Subcutaneous adipose tissue (tissue), 4 donors: ENCODE results near the gene PARN. TPM values are rescaled to one million over a fixed set of nuclear protein-coding genes. Genes with fewer than 3 reads are reported as not detected.

ENCODE experiments used
- total RNA-seq, 4 donors: library from RNA; depleted of rRNA; stranded (reverse); fragments of >200 nt; gene quantifications; one replicate each; pipeline ENCODE4 v1.1.0, GENCODE V29; 2016
- TF ChIP-seq, protein P1 (sequence below): fragments of 450-650 bp; IDR thresholded peaks from one replicate; pipeline ENCODE4 v1.5.1; 2016; ENCODE audit warnings: low read depth, mild to moderate bottlenecking, control low read depth, antibody characterized with exemption, moderate library complexity

Gene PARN
- total RNA-seq, 4 donors from 2014 or later, result 37.1 to 46.3 (median 39.9) TPM

DNA sequence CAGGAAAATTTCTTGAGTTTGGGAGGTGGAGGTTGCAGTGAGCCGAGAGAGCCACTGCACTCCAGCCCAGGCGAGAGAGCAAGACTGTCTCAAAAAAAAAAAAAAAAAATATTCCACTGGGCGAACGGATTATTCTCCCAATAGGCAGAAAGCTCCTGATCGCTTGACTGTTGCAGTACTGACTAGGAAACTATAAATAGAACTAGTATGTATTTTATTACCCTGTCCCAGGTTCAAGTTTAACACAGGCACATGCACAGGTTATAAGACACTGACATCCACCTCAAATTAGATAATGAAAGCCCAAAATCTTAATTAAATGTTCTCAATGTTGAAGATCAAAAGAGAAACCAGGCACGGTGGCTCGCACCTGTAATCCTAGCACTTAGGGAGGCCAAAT, 11.5 kb downstream of the PARN start:
- TF ChIP-seq, protein P1, sequence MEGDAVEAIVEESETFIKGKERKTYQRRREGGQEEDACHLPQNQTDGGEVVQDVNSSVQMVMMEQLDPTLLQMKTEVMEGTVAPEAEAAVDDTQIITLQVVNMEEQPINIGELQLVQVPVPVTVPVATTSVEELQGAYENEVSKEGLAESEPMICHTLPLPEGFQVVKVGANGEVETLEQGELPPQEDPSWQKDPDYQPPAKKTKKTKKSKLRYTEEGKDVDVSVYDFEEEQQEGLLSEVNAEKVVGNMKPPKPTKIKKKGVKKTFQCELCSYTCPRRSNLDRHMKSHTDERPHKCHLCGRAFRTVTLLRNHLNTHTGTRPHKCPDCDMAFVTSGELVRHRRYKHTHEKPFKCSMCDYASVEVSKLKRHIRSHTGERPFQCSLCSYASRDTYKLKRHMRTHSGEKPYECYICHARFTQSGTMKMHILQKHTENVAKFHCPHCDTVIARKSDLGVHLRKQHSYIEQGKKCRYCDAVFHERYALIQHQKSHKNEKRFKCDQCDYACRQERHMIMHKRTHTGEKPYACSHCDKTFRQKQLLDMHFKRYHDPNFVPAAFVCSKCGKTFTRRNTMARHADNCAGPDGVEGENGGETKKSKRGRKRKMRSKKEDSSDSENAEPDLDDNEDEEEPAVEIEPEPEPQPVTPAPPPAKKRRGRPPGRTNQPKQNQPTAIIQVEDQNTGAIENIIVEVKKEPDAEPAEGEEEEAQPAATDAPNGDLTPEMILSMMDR, result no peak

DNA sequence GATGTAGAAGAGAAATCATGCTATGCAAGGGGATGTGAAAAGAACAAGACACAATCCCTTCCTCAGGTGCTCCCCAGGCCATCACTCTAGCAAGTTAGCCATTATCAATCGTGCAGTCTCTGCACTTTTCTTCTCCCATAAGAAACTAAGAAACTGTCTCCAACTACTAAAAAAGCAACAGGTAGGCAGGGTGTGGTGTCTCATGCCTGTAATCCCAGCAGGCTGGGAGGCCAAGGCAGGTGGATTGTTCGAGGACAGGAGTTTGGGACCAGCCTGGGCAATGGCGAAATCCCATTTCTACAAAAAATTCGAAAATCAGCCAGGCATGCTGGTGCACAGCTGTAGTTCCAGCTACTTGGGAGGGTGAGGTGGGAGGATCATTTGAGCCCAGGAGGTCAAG, 13.8 kb downstream of the PARN start:
- TF ChIP-seq, protein P1, result no peak

DNA sequence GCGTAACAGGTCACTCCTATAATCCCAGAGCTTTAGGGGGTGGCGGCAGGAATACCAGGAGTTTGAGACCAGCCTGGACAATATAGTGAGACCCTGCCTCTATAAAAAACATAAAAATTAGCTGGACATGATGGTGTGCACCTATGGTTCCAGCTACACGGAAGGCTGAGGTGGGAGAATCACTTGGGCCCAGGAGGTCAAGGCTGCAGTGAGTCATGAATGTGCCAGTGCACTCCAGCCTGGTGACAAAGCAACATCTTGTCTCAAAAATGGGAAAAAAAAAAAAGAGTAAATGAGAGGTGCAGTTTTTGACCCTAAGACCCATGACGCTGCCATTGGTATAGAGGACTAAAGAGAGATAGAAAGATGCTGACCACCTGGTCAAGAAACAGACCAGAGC, 16.1 kb downstream of the PARN start:
- TF ChIP-seq, protein P1, result no peak

DNA sequence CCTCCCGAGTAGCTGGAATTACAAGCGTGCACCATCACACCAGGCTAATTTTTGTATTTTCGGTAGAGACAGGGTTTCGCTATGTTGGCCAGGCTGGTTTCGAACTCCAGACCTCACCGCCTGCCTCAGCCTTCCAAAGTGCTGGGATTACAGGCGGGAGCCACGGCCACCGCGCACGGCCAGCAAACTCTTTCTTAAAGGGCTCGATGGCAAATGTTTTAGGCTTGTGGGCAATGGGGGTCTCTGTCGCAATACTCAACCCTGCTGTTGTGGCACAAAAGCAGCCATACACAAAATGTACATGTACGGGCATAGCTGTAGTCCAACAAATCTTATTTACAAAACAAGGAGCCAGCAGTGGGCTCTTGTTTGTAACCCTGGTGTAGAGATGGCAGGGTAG, 18.4 kb downstream of the PARN start:
- TF ChIP-seq, protein P1, result no peak

DNA sequence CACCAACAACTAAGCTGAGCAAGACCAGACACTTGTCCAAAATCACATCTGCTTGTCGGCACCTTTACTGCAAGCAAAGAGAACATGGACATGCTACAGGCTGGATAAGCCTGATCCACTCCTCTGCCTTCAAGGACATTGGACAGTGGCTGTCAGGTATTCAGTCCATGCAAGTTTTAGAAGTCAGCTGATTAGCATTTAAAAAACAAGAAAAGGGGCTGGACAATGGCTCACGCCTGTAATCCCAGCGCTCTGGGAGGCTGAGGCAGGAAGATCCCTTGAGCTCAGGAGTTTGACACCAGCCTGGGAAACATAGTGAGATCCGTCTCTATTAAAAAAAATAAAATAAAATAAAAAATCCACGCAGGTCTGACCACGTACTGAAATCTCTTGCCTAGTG, 20.3 kb downstream of the PARN start:
- TF ChIP-seq, protein P1, result no peak

DNA sequence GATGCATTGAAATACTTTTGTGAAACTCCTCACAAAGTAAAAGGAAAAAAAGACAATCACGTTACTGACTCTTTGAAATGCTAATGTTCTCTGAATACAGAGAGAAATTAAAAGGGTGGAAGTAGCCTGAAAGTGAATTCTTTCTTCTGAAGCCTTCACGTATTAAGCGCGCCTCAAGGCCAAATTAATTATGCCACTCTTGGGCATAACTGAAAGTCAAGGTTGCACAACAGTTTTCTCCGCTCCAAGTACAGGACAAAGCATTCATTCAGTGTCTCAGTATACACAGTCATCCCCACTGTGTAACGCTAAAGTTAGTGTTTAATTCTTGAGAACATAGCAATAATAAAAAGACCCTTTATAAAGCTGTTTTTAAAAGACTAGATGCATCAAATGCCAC, 21.5 kb downstream of the PARN start:
- TF ChIP-seq, protein P1, result no peak

DNA sequence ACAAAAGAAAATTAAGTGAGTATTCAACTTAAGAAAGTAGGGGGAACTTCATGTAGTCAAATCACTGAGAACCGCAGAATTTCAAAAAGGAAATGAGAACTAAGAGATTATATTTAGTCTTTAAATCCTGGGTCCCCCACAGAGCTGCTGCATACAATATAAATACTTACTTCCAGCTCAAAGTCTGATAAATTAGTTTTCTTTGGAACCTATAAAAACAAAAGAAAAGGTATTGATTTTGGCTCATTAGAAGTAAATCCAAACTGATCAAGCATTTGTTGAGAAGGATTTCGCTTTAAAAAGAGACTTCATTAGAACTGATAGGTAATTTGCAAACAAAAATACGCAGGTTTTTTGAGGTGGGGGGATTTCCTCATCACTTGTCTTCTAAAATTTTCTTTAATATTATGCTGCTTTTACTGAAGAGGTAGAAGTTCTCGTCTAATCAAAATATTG, 21.9 kb downstream of the PARN start:
- TF ChIP-seq, protein P1, result no peak
